ENCODE results near the gene MAN1C1.

DNA sequence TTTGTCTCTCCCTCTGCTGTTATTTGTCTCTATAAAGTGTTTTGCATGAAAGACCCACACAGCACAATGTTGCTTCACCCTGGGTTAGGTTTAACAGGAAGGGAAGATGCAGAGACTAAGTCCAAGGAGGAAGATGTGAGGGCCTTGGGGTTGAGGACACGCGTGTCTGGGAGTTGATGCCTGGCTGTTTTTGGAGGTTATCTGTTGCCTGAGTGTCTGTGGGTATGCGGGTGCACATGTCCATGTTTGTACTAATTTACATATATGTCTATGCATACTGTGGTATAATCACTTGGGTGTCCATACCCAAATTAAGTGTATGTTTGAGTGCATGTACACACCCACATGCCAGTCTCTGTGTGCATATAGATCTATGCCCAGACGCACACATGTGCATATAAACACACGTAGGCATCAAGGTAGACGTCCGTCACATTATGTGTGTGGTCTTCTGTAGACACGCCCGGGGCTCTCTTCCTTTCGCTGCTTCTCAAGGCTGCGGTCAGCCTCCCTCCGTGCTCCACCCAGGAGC, 962 bp upstream of the MAN1C1 start:
- TF ChIP-seq CTCF (IDR thresholded peaks at IDR 0.05) (no peak), POLR2A (IDR thresholded peaks at IDR 0.05) (no peak)

All from uterus (tissue), 2 donors.